Motor neuron (in vitro differentiated cells): ENCODE measurements around the gene MARK2. TPM values are rescaled to one million over a fixed set of nuclear protein-coding genes. Genes with fewer than 3 reads are reported as not detected.

ENCODE experiments used
- ATAC-seq, 8 experiments: fragments of 200-7000 bp; cut with Tn5 transposase; replicated peaks in 6 of 8; 2 replicates each; pipeline ENCODE4 v1.8.0; 2021; ENCODE audit warnings: mild to moderate bottlenecking in 8 of 8, moderate library complexity in 8 of 8
- H3K27ac ChIP-seq, 2 donors: fragments of 250-450 bp; sonication (Bioruptor Pico); 2 replicates each; pipeline ENCODE4 v1.9.0; 2021; ENCODE audit warnings: antibody characterized with exemption in 2 of 2, mild to moderate bottlenecking in 2 of 2, moderate library complexity in 1 of 2
- H3K4me1 ChIP-seq, 2 donors: fragments of 250-450 bp; sonication (Bioruptor Pico); replicated peaks in 1 of 2; 2 replicates each; pipeline ENCODE4 v1.6.1; 2021; ENCODE audit warnings: antibody characterized with exemption in 2 of 2, mild to moderate bottlenecking in 2 of 2, moderate library complexity in 1 of 2
- H3K4me3 ChIP-seq, 5 donors: fragments of 250-450 bp; sonication (Bioruptor Pico); 2 replicates each; pipeline ENCODE4 v1.9.0; 2021; ENCODE audit warnings: antibody characterized with exemption in 5 of 5, mild to moderate bottlenecking in 5 of 5, moderate library complexity in 4 of 5
- WGBS, 10 experiments: fragments of 450-650 bp; shearing (Covaris generic); methylation state at CpG; one replicate each; pipeline ENCODE4 v1.0.0; 2022; 5-methylcytosine and 5-hydroxymethylcytosine counted together
- in situ Hi-C, 9 experiments: fragments of 400-800 bp; cut with MboI; loops; one replicate each; pipeline ENCODE4 v1.15.0; 2021; ENCODE audit warnings: low sequenced_read_pairs in 9 of 9, low pct_unique_long_range_greater_than_20kb in 2 of 9; ENCODE audit not compliant: unreplicated experiment in 9 of 9
- total RNA-seq, 8 experiments: library from RNA; unstranded; fragments of 300-600 nt; gene quantifications; 2 replicates each; pipeline versions ENCODE4 v1.2.3 to v1.2.4, GENCODE V29; 2022

MARK2 gene
- total RNA-seq, 8 experiments from 2014 or later = 9.2 to 36.8 (median 13.6) TPM

DNA sequence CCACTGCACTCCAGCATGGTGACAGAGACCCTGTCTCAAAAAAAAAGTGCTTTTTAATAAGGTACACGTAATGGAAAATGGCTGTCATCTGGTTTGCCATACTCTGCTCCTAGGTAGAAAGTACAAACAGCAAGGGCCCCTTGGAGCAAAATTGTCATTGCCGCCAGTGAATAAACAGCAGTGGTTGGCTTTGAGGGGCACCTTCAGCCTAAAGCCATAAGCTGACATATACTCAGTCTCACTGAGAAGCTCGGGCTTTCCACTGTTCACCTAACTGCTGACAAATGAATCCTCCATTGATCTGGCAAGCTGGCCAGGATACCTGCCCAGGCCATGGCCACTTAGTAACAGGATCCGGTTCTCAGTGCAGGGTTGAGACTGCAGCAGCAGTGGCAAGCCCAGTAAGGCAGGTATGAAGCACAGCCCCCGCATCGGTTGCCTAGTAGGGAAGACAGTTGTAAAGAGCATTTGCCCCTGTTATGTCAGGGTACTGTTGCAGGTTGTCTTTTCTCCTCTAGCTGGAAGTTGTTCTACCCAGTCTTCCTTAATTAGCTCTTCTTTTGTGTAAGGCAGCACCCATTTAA is 38.8 kb downstream of the MARK2 start:
- H3K4me3 ChIP-seq = no peak overlapping the region
- in situ Hi-C loops = no loop called here
- ATAC-seq = no peak
- H3K4me1 ChIP-seq = peaks cover 11 to 19% of the 10 kb centered on the region in 2 donors
- 67 to 100% (median 94%) methylated on average over 1 to 5 of the region's 6 CpGs; no CpG with 5 or more reads in 2 of the 10 experiments for WGBS, 10 experiments
- no peak overlapping the region for H3K27ac ChIP-seq

DNA sequence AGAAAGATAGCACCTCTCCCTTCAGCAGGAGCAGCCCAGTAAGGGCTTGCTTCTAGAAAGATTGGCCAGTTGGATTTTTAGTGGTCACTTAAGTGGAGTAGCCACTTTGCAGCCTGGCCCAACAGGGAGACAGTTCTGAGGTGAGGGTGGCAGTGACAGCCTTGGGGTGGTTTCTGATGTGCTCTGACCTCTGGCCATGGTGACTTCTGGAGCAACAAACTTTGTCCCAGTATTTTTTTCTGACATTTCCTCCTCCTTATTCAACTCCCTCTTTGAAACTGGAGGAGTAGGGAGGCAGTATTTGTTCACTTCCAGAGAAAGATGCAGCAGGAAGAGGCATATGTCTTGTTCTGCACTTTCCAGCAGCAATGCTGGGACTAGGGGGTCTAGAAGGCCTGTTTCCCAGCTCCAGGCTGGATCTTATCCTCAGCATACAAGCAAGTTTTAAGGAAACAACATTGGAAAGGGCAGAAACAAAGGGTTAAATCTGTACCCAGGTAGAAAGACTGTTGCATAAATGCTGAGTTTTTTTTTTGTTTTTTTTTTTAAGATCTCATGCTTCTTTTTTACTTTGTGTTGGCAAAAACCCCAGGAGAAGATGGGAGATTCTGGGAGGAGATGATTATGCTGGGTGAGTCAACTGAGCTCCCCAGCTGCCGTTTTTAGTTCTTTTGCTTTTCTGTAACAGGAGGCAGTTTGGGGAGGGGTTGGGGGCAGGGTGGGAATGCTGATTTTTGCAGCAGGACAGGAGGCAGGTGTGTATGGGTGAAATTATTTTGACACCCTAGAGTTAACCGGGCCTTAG is 40.9 kb downstream of the MARK2 start:
- Histone ChIP-seq H3K4me3 (no peak overlapping the region), H3K4me1 (peaks cover 11 to 22% of the 10 kb centered on the region in 2 donors), H3K27ac (peak overlapping the region in 1 of 2 donors; percentile 10)
- peak in 4 of 8 experiments; percentile 25 to 82 (median 47) for ATAC-seq
- in situ Hi-C loops = no loop called here
- WGBS, 10 experiments = 0 to 60% (median 33%) methylated on average over 1 of the region's 2 CpGs; no CpG with 5 or more reads in 3 of the 10 experiments

- H3K4me3 ChIP-seq = no peak overlapping the region
- in situ Hi-C loops = no loop called here
- H3K4me1 ChIP-seq = peaks cover 11 to 22% of the 10 kb centered on the region in 2 donors
- WGBS, 10 experiments = 15 to 43% (median 25%) methylated on average over 1 to 3 of the region's 3 CpGs; no CpG with 5 or more reads in 5 of the 10 experiments
- no peak overlapping the region for H3K27ac ChIP-seq
- peak in 6 of 8 experiments; percentile 29 to 60 (median 47) for ATAC-seq
Measured at GRCh38 chr11:63880403-63880790, 41.5 kb downstream of the MARK2 start.

GRCh38 chr11:63882555-63883242 is 43.8 kb downstream of the MARK2 start:
- no peak overlapping the region for H3K4me3 ChIP-seq
- peak; percentile 23 to 94 (median 58) for ATAC-seq
- H3K4me1 ChIP-seq = peaks cover 17 to 27% of the 10 kb centered on the region in 2 donors
- 0 to 100% (median 55%) methylated on average over 1 to 7 of the region's 7 CpGs; no CpG with 5 or more reads in 3 of the 10 experiments for WGBS, 10 experiments
- in situ Hi-C loops = no loop called here
- no peak overlapping the region for H3K27ac ChIP-seq

GRCh38 chr11:63883791-63884190 is 44.9 kb downstream of the MARK2 start:
- 60 to 98% (median 93%) methylated on average over 1 to 4 of the region's 6 CpGs; no CpG with 5 or more reads in 3 of the 10 experiments for WGBS, 10 experiments
- Histone ChIP-seq H3K27ac (no peak overlapping the region), H3K4me3 (no peak overlapping the region), H3K4me1 (peaks cover 21 to 38% of the 10 kb centered on the region in 2 donors)
- no peak for ATAC-seq
- in situ Hi-C loops = no loop called here

GRCh38 chr11:63884196-63884932 is 45.5 kb downstream of the MARK2 start:
- Histone ChIP-seq H3K4me1 (peaks cover 21 to 39% of the 10 kb centered on the region in 2 donors), H3K27ac (no peak overlapping the region), H3K4me3 (no peak overlapping the region)
- no peak for ATAC-seq
- WGBS, 10 experiments = 85 to 100% (median 94%) methylated on average over 1 to 4 of the region's 4 CpGs; no CpG with 5 or more reads in 3 of the 10 experiments
- in situ Hi-C loops = no loop called here

- in situ Hi-C loops = no loop called here
- no peak overlapping the region for H3K4me3 ChIP-seq
- H3K4me1 ChIP-seq = peaks cover 10 to 23% of the 10 kb centered on the region in 2 donors
- ATAC-seq = no peak
- 0 to 100% (median 51%) methylated on average over 1 to 6 of the region's 6 CpGs for whole genome bisulfite sequencing, 10 experiments
- no peak overlapping the region for H3K27ac ChIP-seq
Measured at GRCh38 chr11:63887386-63887999, 48.6 kb downstream of the MARK2 start.

GRCh38 chr11:63888170-63889086 is 49.5 kb downstream of the MARK2 start:
- 20 to 100% (median 77%) methylated on average over 1 to 8 of the region's 25 CpGs; no CpG with 5 or more reads in 2 of the 10 experiments for WGBS, 10 experiments
- Histone ChIP-seq H3K27ac (peak overlapping the region in 1 of 2 donors; percentile 35), H3K4me1 (peaks cover 10 to 18% of the 10 kb centered on the region in 2 donors), H3K4me3 (no peak overlapping the region)
- peak; percentile 38 to 78 (median 60) for ATAC-seq
- in situ Hi-C loops = no loop called here

GRCh38 chr11:63889344-63889743 is 50.4 kb downstream of the MARK2 start:
- in situ Hi-C loops = no loop called here
- peaks cover 10 to 18% of the 10 kb centered on the region in 2 donors for H3K4me1 ChIP-seq
- H3K27ac ChIP-seq = no peak overlapping the region
- H3K4me3 ChIP-seq = no peak overlapping the region
- ATAC-seq = no peak
- 82 to 100% (median 84%) methylated on average over 1 to 3 of the region's 6 CpGs; no CpG with 5 or more reads in 7 of the 10 experiments for WGBS, 10 experiments

DNA sequence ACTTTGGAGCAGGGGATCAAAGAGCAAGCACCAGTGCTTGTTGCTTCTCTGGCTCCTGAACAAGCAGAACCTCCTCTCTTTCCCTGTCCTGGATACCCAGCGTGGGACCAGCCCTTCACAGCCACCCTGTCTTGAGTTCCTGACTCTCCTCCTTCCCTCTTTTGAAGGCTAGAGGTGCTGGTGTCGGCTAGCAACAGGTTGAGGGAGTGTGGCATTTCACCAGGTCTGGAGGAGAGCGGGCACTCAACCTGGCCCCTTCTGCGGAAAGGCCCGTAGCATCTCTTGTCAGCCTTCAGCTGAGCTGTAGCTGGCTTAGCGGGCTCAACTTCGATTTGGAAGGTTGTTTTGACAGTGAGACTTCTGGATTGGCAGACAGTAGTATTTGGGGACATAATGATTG is 51.5 kb downstream of the MARK2 start:
- no peak for ATAC-seq
- WGBS, 10 experiments = 60 to 100% (median 85%) methylated on average over 1 to 5 of the region's 7 CpGs; no CpG with 5 or more reads in 3 of the 10 experiments
- H3K4me3 ChIP-seq = no peak overlapping the region
- in situ Hi-C loops = no loop called here
- peaks cover 10 to 18% of the 10 kb centered on the region in 2 donors for H3K4me1 ChIP-seq
- no peak overlapping the region for H3K27ac ChIP-seq

GRCh38 chr11:63892228-63892627 is 53.3 kb downstream of the MARK2 start:
- in situ Hi-C loops = no loop called here

More at GRCh38 chr11:63892228-63892627, 53.3 kb downstream of the MARK2 start:
- Histone ChIP-seq H3K4me1 (peaks cover 7 to 17% of the 10 kb centered on the region in 2 donors), H3K4me3 (no peak overlapping the region), H3K27ac (no peak overlapping the region)
- peak in 1 of 8 experiments; percentile 30 for ATAC-seq
- 0 to 80% (median 73%) methylated on average over 1 to 3 of the region's 3 CpGs; no CpG with 5 or more reads in 4 of the 10 experiments for WGBS, 10 experiments
